ELR (cell line): ENCODE measurements around the gene TMEM51.
A peak's percentile ranks its signal among the peaks of the same experiment; 100 is the strongest.

Source experiments
- DNase-seq: peaks from one replicate; pipeline ENCODE4 v3.0.0-alpha.2; 2015; ENCODE audit warnings: low read depth

TMEM51 gene

GRCh38 chr1:15153184-15153841 lies at the start of gene TMEM51:
TMEM51 (plus strand) TSS chr1:15153747; CDS start chr1:15215088, 61,341 bp downstream.
- DNase-seq, result peak; percentile 75

GRCh38 chr1:15103906-15104305 lies 49.6 kb upstream of the TMEM51 start:
- DNase-seq, result no peak

- no peak for DNase-seq
These were observed 48.8 kb upstream of the TMEM51 start for GRCh38 chr1:15104768-15105167.

- no peak for DNase-seq
These were observed 46.9 kb upstream of the TMEM51 start for GRCh38 chr1:15106608-15107007.

- no peak for DNase-seq
These were observed 46.4 kb upstream of the TMEM51 start for GRCh38 chr1:15107058-15107687.

- no peak for DNase-seq
These were observed 45.6 kb upstream of the TMEM51 start for GRCh38 chr1:15107911-15108310.

- DNase-seq, result peak; percentile 20
These were observed 43.2 kb upstream of the TMEM51 start for GRCh38 chr1:15110128-15110866.

GRCh38 chr1:15110867-15111230 lies 42.7 kb upstream of the TMEM51 start:
- DNase-seq, result peak; percentile 8

- no peak for DNase-seq
These were observed 40.4 kb upstream of the TMEM51 start for GRCh38 chr1:15113146-15113545.

GRCh38 chr1:15114884-15115283 lies 38.7 kb upstream of the TMEM51 start:
- no peak for DNase-seq

GRCh38 chr1:15115542-15116330 lies 37.8 kb upstream of the TMEM51 start:
- no peak for DNase-seq

- no peak for DNase-seq
These were observed 36.6 kb upstream of the TMEM51 start for GRCh38 chr1:15116966-15117365.

- no peak for DNase-seq
These were observed 35.7 kb upstream of the TMEM51 start for GRCh38 chr1:15117671-15118325.

GRCh38 chr1:15118579-15118978 lies 35.0 kb upstream of the TMEM51 start:
- DNase-seq, result no peak

GRCh38 chr1:15120251-15120945 lies 33.1 kb upstream of the TMEM51 start:
- no peak for DNase-seq

GRCh38 chr1:15122331-15122730 lies 31.2 kb upstream of the TMEM51 start:
- no peak for DNase-seq

GRCh38 chr1:15123270-15123669 lies 30.3 kb upstream of the TMEM51 start:
- no peak for DNase-seq

- no peak for DNase-seq
These were observed 29.6 kb upstream of the TMEM51 start for GRCh38 chr1:15123925-15124324.

- DNase-seq, result no peak
These were observed 29.0 kb upstream of the TMEM51 start for GRCh38 chr1:15124362-15125100.

- DNase-seq, result no peak
These were observed 28.3 kb upstream of the TMEM51 start for GRCh38 chr1:15125101-15125745.
